Amygdala (tissue), 56 donors: Measurements from ENCODE around the gene PARP11.
"Not testable (repeated sequence)": the region's sequence is repeated elsewhere in the genome, so short reads cannot be mapped to it uniquely, and the experiment has no call there.

Experiments
- DNase-seq, 56 donors: peaks; one replicate each; lab custom pipeline; 2025; lab: John Stamatoyannopoulos, UW

The PARP11 gene

GRCh38 chr12:3884671-3885070, 11.5 kb upstream of the PARP11 start:
- DNase-seq, result no peak

- no peak for DNase-seq
These were observed 9.8 kb upstream of the PARP11 start for GRCh38 chr12:3882896-3883564.

- no peak for DNase-seq
These were observed 9.2 kb upstream of the PARP11 start for GRCh38 chr12:3882406-3882805.

- peak in 5 of 56 donors; percentile 6 to 21 (median 12) for DNase-seq
These were observed 8.2 kb upstream of the PARP11 start for GRCh38 chr12:3881281-3881950.

GRCh38 chr12:3879846-3880245, 6.6 kb upstream of the PARP11 start:
- DNase-seq, result no peak

GRCh38 chr12:3871356-3871755, 1.8 kb downstream of the PARP11 start:
- DNase-seq, result no peak

GRCh38 chr12:3869865-3870264, 3.3 kb downstream of the PARP11 start:
- no peak for DNase-seq

- DNase-seq, result no peak
These were observed 3.8 kb downstream of the PARP11 start for GRCh38 chr12:3869433-3869832.

GRCh38 chr12:3863756-3864155, 9.4 kb downstream of the PARP11 start:
- DNase-seq, result no peak

- no peak for DNase-seq
These were observed 30.7 kb downstream of the PARP11 start for GRCh38 chr12:3842517-3842916.

- no peak for DNase-seq
These were observed 31.4 kb downstream of the PARP11 start for GRCh38 chr12:3841783-3842182.

- DNase-seq, result not testable (repeated sequence)
These were observed 32.4 kb downstream of the PARP11 start for GRCh38 chr12:3840833-3841232.

- DNase-seq, result not testable (repeated sequence)
These were observed 33.5 kb downstream of the PARP11 start for GRCh38 chr12:3839745-3840144.

GRCh38 chr12:3838701-3839548, 34.3 kb downstream of the PARP11 start:
- not testable (repeated sequence) for DNase-seq

- no peak for DNase-seq
These were observed 35.1 kb downstream of the PARP11 start for GRCh38 chr12:3838076-3838475.

GRCh38 chr12:3837049-3837448, 36.1 kb downstream of the PARP11 start:
- no peak for DNase-seq

- DNase-seq, result no peak
These were observed 36.6 kb downstream of the PARP11 start for GRCh38 chr12:3836641-3837040.

- DNase-seq, result no peak
These were observed 37.3 kb downstream of the PARP11 start for GRCh38 chr12:3835914-3836313.

GRCh38 chr12:3834774-3835173, 38.4 kb downstream of the PARP11 start:
- no peak for DNase-seq

- no peak for DNase-seq
These were observed 39.4 kb downstream of the PARP11 start for GRCh38 chr12:3833670-3834310.

- DNase-seq, result no peak
These were observed 40.5 kb downstream of the PARP11 start for GRCh38 chr12:3832738-3833137.
